Calu3 (cell line): Measurements from ENCODE around the gene JARID2. TPM values are rescaled to one million over a fixed set of nuclear protein-coding genes. Genes with fewer than 3 reads are reported as not detected.

Experiments used
- BruUV-seq: library from RNA; stranded (reverse); fragments of 400-500 nt; replicated peaks from 2 replicates; lab custom pipeline; 2021; lab: Mats Ljungman, UMichigan
- CTCF ChIA-PET: fragments of 300-600 bp; sonication (Branson Sonifier 250); formaldehyde crosslinking; loops from one replicate; lab custom pipeline; 2022; ENCODE audit warnings: antibody characterized with exemption; lab: Charles Lee
- DNase-seq: peaks from one replicate; pipeline ENCODE4 v3.0.0; 2022
- H3K27ac Mint-ChIP-seq: one replicate; pipeline ENCODE4 v1.8.0; 2022; ENCODE audit warnings: mixed read lengths; ENCODE audit not compliant: unreplicated experiment
- H3K27me3 Mint-ChIP-seq: one replicate; pipeline ENCODE4 v1.8.0; 2022; ENCODE audit warnings: mixed read lengths; ENCODE audit not compliant: unreplicated experiment
- H3K36me3 Mint-ChIP-seq: one replicate; pipeline ENCODE4 v1.8.0; 2022; ENCODE audit warnings: mild to moderate bottlenecking, moderate library complexity, mixed read lengths; ENCODE audit not compliant: insufficient read depth, unreplicated experiment
- H3K4me1 Mint-ChIP-seq: one replicate; pipeline ENCODE4 v1.8.0; 2022; ENCODE audit warnings: mild to moderate bottlenecking, low read depth, mixed read lengths; ENCODE audit not compliant: unreplicated experiment
- H3K4me3 Mint-ChIP-seq: one replicate; pipeline ENCODE4 v1.8.0; 2022; ENCODE audit warnings: mild to moderate bottlenecking, low read depth, moderate library complexity, mixed read lengths; ENCODE audit not compliant: unreplicated experiment
- H3K9me3 Mint-ChIP-seq: one replicate; pipeline ENCODE4 v1.8.0; 2022; ENCODE audit warnings: low read depth, mixed read lengths; ENCODE audit not compliant: unreplicated experiment
- intact Hi-C: fragments of 100-400 bp; cut with micrococcal nuclease; formaldehyde crosslinking; loops from one replicate; pipeline ENCODE4 v1.10.0; 2022; ENCODE audit not compliant: unreplicated experiment
- total RNA-seq: library from RNA; stranded (reverse); gene quantifications from 2 replicates; pipeline ENCODE4 v1.2.3, GENCODE V29; 2022
- TF ChIP-seq, protein P1 (sequence below): fragments of 200-600 bp; IDR thresholded peaks from one replicate; pipeline ENCODE4 v1.8.0; 2022; ENCODE audit warnings: antibody characterized with exemption; ENCODE audit not compliant: unreplicated experiment

JARID2 gene
- total RNA-seq, 1 experiment from 2014 or later, result 9.4 TPM

DNA sequence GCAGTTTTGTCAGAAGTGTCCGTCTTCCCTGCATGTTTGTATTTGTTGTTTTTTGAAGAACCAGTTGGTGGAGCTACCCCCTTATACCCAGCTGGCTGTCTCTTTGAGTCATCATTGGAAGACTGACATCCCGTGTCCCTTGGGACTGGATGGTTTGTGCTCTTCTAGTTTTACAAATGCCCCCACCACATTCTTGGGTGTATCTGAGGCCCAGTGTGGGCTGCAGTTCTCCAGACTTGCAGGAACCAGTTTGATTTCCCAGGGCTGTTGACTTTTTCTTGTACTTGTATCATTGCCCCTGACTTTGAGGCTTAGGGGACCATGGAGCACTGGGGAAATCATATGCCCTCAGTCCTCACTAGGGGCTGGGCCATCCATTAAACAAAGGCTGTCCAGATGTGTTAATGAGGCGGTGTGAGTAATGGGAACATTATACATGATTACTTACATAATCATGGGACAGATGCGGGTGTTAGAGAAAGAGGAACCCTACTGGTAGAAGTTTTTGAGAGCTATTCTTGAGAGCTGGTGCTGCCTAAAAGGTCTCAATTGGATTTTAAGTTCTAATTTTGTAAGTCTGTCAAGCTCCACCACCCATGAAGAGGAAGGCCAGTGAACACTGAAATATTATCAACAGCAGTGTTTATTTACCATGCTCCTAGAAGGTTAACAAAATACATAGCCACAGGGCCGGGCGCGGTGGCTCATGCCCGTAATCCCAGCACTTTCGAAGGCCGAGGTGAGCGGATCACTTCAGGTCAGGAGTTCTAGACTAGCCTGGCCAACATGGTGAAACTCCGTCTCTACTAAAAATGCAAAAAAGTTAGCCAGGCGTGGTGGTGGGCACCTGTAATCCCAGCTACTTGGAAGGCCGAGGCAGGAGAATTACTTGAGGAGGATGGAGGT, 8.5 kb downstream of the JARID2 start:
- no peak for DNase-seq
- BruUV-seq, result no TSS peak
- no peak overlapping the region for H3K27ac Mint-ChIP-seq
- TF ChIP-seq, protein P1, sequence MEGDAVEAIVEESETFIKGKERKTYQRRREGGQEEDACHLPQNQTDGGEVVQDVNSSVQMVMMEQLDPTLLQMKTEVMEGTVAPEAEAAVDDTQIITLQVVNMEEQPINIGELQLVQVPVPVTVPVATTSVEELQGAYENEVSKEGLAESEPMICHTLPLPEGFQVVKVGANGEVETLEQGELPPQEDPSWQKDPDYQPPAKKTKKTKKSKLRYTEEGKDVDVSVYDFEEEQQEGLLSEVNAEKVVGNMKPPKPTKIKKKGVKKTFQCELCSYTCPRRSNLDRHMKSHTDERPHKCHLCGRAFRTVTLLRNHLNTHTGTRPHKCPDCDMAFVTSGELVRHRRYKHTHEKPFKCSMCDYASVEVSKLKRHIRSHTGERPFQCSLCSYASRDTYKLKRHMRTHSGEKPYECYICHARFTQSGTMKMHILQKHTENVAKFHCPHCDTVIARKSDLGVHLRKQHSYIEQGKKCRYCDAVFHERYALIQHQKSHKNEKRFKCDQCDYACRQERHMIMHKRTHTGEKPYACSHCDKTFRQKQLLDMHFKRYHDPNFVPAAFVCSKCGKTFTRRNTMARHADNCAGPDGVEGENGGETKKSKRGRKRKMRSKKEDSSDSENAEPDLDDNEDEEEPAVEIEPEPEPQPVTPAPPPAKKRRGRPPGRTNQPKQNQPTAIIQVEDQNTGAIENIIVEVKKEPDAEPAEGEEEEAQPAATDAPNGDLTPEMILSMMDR, result no peak
- peaks cover 7% of the 10 kb centered on the region for H3K36me3 Mint-ChIP-seq
- no peaks in the 10 kb centered on the region for H3K27me3 Mint-ChIP-seq
- H3K4me3 Mint-ChIP-seq, result no peak overlapping the region
- H3K4me1 Mint-ChIP-seq, result peaks cover 16% of the 10 kb centered on the region
- CTCF ChIA-PET, result no interaction called here
- H3K9me3 Mint-ChIP-seq, result no peaks in the 10 kb centered on the region
- intact Hi-C loops, result loop anchor here (10.0 kb wide), 1 partner anchor 70 kb away; no protein-coding TSS in a partner anchor

DNA sequence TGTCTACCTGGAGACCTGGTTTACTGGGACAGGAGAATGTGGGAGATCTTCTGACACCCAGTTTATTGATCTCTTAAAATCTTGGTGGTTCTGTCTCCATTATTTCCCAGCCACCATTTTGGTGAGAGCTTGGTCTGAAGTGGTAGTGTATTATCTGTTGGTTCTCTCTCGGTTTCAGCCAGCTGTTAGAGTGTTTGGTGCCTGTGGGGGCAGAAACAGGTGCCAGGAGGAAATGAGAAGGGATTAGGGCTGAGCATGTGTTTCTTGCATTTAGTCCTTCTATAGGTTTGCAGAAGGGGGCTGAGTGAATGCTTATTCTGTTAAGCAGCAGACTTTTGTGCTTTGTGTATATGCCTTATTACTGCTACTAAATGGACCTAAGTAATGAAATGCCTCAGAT, 9.6 kb downstream of the JARID2 start:
- Mint-ChIP-seq H3K9me3 (no peaks in the 10 kb centered on the region), H3K4me1 (peaks cover 21% of the 10 kb centered on the region), H3K4me3 (no peak overlapping the region), H3K27me3 (no peaks in the 10 kb centered on the region), H3K27ac (no peak overlapping the region), H3K36me3 (peaks cover 5% of the 10 kb centered on the region)
- intact Hi-C loops, result loop anchor here (10.0 kb wide), 1 partner anchor 69 kb away; no protein-coding TSS in a partner anchor
- no TSS peak for BruUV-seq
- TF ChIP-seq, protein P1, result no peak
- no peak for DNase-seq
- CTCF ChIA-PET, result no interaction called here

DNA sequence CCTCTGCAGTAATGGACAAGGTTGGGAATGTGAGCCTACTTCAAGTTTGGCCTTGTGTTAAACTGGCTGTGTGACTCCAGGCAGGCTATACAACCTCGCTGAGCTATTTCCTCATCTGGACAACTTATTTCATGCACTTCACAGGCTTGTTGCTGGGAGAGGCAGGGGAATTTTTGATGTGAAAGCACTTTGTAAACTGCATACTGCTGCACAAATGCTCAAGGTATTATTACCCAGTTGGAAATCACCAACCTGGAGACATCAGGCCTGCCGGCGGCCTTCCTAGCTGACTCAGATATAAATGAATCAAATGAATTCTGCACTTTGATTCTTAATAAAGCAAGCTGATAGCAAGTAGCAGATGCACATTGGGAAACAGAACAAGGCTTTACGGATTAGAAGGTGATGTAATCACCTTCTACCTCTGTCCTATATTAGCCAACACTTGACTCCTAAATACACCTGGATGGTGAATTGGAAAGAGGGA, 10.1 kb downstream of the JARID2 start:
- BruUV-seq, result no TSS peak
- no peak overlapping the region for H3K4me3 Mint-ChIP-seq
- DNase-seq, result no peak
- TF ChIP-seq, protein P1, result no peak
- no peaks in the 10 kb centered on the region for H3K27me3 Mint-ChIP-seq
- intact Hi-C loops, result loop anchor here (10.0 kb wide), 1 partner anchor 69 kb away; no protein-coding TSS in a partner anchor
- peaks cover 21% of the 10 kb centered on the region for H3K4me1 Mint-ChIP-seq
- CTCF ChIA-PET, result no interaction called here
- peaks cover 5% of the 10 kb centered on the region for H3K36me3 Mint-ChIP-seq
- H3K9me3 Mint-ChIP-seq, result no peaks in the 10 kb centered on the region
- H3K27ac Mint-ChIP-seq, result no peak overlapping the region

DNA sequence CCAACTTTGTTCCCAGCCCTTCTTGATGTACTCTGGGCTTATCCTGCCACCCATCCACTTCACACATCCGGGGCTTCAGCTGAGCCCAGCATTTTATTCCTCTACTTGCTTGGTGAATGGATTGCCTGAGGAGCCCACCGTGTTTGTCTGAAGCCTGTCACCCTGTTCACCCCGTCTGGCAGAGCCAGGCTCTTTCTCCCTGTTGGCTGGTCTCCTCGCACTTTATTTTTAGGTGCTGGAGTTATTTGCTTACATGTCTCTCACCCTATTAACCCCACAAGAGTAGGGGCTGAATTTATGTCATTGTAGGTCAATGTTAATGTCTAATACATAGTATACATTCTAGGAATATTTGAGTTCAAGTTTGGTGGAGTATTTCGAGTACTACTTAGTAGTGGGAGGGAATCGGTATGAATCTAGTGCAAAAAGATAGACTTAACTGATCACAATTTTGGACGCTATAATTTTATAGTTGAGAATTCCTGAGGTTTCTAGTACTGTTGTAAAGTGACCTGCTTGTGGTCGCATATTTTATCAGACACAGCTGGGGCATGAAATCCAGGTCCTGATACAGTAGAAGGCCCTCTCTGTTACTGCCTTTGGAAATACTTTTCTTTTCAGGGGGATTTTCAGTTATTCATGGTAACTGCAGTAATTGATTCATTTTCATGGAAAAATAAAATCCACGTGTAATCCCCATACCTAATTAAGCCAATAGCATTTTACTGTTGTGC, 10.8 kb downstream of the JARID2 start:
- H3K27me3 Mint-ChIP-seq, result no peaks in the 10 kb centered on the region
- intact Hi-C loops, result loop anchor here (10.0 kb wide), 1 partner anchor 68 kb away; no protein-coding TSS in a partner anchor

More for the DNA sequence above, 10.8 kb downstream of the JARID2 start:
- no TSS peak for BruUV-seq
- Mint-ChIP-seq H3K9me3 (no peaks in the 10 kb centered on the region), H3K36me3 (no peaks in the 10 kb centered on the region), H3K27ac (no peak overlapping the region), H3K4me3 (no peak overlapping the region), H3K4me1 (peaks cover 13% of the 10 kb centered on the region)
- no peak for DNase-seq
- TF ChIP-seq, protein P1, result no peak
- CTCF ChIA-PET, result no interaction called here
